Astrocyte (in vitro differentiated cells and primary cell): ENCODE data around the gene SLC26A2. TPM values are rescaled to one million over a fixed set of nuclear protein-coding genes. Genes with fewer than 3 reads are reported as not detected.

Source experiments
- DNase-seq: peaks from one replicate; pipeline ENCODE4 v3.0.0-alpha.2; 2010; ENCODE audit warnings: low read depth
- FAIRE-seq: peaks from 2 replicates; lab custom pipeline; 2011; peaks lifted over from hg19 to GRCh38; lab: Jason Lieb, UNC
- H2AFZ ChIP-seq: 2 replicates; pipeline ENCODE4 v1.6.0; 2012; ENCODE audit warnings: low read depth, low read length, inconsistent platforms
- H3K27ac ChIP-seq: 2 replicates; pipeline ENCODE4 v1.5.1; 2011; ENCODE audit warnings: low read depth, low read length, inconsistent platforms
- H3K27me3 ChIP-seq: 2 replicates; pipeline ENCODE4 v1.6.0; 2011; ENCODE audit warnings: low read length, inconsistent platforms; ENCODE audit not compliant: insufficient read depth
- H3K36me3 ChIP-seq: 2 replicates; pipeline ENCODE4 v1.5.1; 2011; ENCODE audit warnings: low read length, inconsistent platforms; ENCODE audit not compliant: insufficient read depth
- H3K4me1 ChIP-seq: 2 replicates; pipeline ENCODE4 v1.5.1; 2011; ENCODE audit warnings: low read length, inconsistent platforms; ENCODE audit not compliant: insufficient read depth
- H3K4me2 ChIP-seq: 2 replicates; pipeline ENCODE4 v1.6.0; 2012; ENCODE audit warnings: low read length, inconsistent platforms
- H3K4me3 ChIP-seq: 2 replicates; pipeline ENCODE4 v1.5.1; 2011; ENCODE audit warnings: low read depth, mild to moderate bottlenecking, low read length, inconsistent platforms; ENCODE audit not compliant: insufficient read depth
- H3K79me2 ChIP-seq: 2 replicates; pipeline ENCODE4 v1.6.0; 2012; ENCODE audit warnings: mild to moderate bottlenecking, low read length, inconsistent platforms; ENCODE audit not compliant: insufficient read depth
- H3K9ac ChIP-seq: 2 replicates; pipeline ENCODE4 v1.6.0; 2012; ENCODE audit warnings: mild to moderate bottlenecking, low read length, inconsistent platforms
- H3K9me3 ChIP-seq: 2 replicates; pipeline ENCODE4 v1.5.1; 2012; ENCODE audit warnings: low read depth, mild to moderate bottlenecking, low read length, inconsistent platforms; ENCODE audit not compliant: insufficient read depth
- H4K20me1 ChIP-seq: 2 replicates; pipeline ENCODE4 v1.6.0; 2012; ENCODE audit warnings: low read length, inconsistent platforms; ENCODE audit not compliant: insufficient read depth
- H3K27ac Mint-ChIP-seq: one replicate; pipeline ENCODE4 v1.8.0; 2021; ENCODE audit warnings: mild to moderate bottlenecking, mixed read lengths; ENCODE audit not compliant: unreplicated experiment
- H3K27me3 Mint-ChIP-seq: one replicate; pipeline ENCODE4 v1.8.0; 2021; ENCODE audit warnings: low read depth, mixed read lengths; ENCODE audit not compliant: unreplicated experiment
- H3K36me3 Mint-ChIP-seq: one replicate; pipeline ENCODE4 v1.8.0; 2021; ENCODE audit warnings: low read depth, mixed read lengths; ENCODE audit not compliant: unreplicated experiment
- H3K4me1 Mint-ChIP-seq: one replicate; pipeline ENCODE4 v1.8.0; 2021; ENCODE audit warnings: low read depth, mixed read lengths; ENCODE audit not compliant: unreplicated experiment
- H3K4me3 Mint-ChIP-seq: one replicate; pipeline ENCODE4 v1.8.0; 2021; ENCODE audit warnings: mild to moderate bottlenecking, moderate library complexity, mixed read lengths; ENCODE audit not compliant: unreplicated experiment
- H3K9me3 Mint-ChIP-seq: one replicate; pipeline ENCODE4 v1.8.0; 2021; ENCODE audit warnings: mild to moderate bottlenecking, mixed read lengths; ENCODE audit not compliant: unreplicated experiment
- CTCF ChIP-seq: IDR thresholded peaks from 2 replicates; pipeline ENCODE4 v1.5.1; 2011; ENCODE audit warnings: low read depth, mild to moderate bottlenecking, inconsistent platforms, low read length, moderate library complexity; ENCODE audit not compliant: insufficient read depth
- EZH2 ChIP-seq: IDR thresholded peaks from 2 replicates; pipeline ENCODE4 v1.6.1; 2012; ENCODE audit warnings: mild to moderate bottlenecking, low read length, inconsistent platforms; ENCODE audit not compliant: insufficient read depth
- total RNA-seq: library from RNA; stranded (reverse); gene quantifications from 2 replicates; pipeline ENCODE4 v1.2.1, GENCODE V29; 2021

The SLC26A2 gene
- total RNA-seq, 1 donor from 2014 or later = 19.8 TPM

- TF ChIP-seq CTCF (no peak), EZH2 (no peak)
- no peaks in the 10 kb centered on the region for H3K79me2 ChIP-seq
- H3K4me2 ChIP-seq = no peak overlapping the region
- H3K27me3 ChIP-seq = no peaks in the 10 kb centered on the region
- no peak overlapping the region for H2AFZ ChIP-seq
- Mint-ChIP-seq H3K27ac (no peak overlapping the region), H3K36me3 (no peaks in the 10 kb centered on the region), H3K4me1 (no peaks in the 10 kb centered on the region), H3K9me3 (no peaks in the 10 kb centered on the region), H3K27me3 (no peaks in the 10 kb centered on the region), H3K4me3 (no peak overlapping the region)
- no peaks in the 10 kb centered on the region for H3K36me3 ChIP-seq
- no peak overlapping the region for H3K27ac ChIP-seq
- H4K20me1 ChIP-seq = no peaks in the 10 kb centered on the region
- FAIRE-seq (no peak), DNase-seq (no peak)
- H3K4me3 ChIP-seq = no peak overlapping the region
- no peaks in the 10 kb centered on the region for H3K9me3 ChIP-seq
- no peak overlapping the region for H3K9ac ChIP-seq
- H3K4me1 ChIP-seq = peaks cover 4% of the 10 kb centered on the region
Measured at GRCh38 chr5:149924486-149924885, 36.1 kb upstream of the SLC26A2 start.

- H3K27ac Mint-ChIP-seq = no peak overlapping the region
- no peak overlapping the region for H2AFZ ChIP-seq
Measured at GRCh38 chr5:149930043-149930748, 30.4 kb upstream of the SLC26A2 start.

More at GRCh38 chr5:149930043-149930748, 30.4 kb upstream of the SLC26A2 start:
- H3K9me3 Mint-ChIP-seq = no peaks in the 10 kb centered on the region
- no peak for DNase-seq
- no peaks in the 10 kb centered on the region for H3K36me3 Mint-ChIP-seq
- peaks cover 4% of the 10 kb centered on the region for H3K4me1 Mint-ChIP-seq
- no peaks in the 10 kb centered on the region for H3K79me2 ChIP-seq
- H3K9me3 ChIP-seq = no peaks in the 10 kb centered on the region
- H3K4me1 ChIP-seq = peaks cover 3% of the 10 kb centered on the region
- FAIRE-seq = no peak
- H3K36me3 ChIP-seq = no peaks in the 10 kb centered on the region
- H4K20me1 ChIP-seq = no peaks in the 10 kb centered on the region
- H3K4me3 Mint-ChIP-seq = no peak overlapping the region
- no peak overlapping the region for H3K4me3 ChIP-seq
- no peak overlapping the region for H3K27ac ChIP-seq
- no peak overlapping the region for H3K9ac ChIP-seq
- no peak for TF ChIP-seq CTCF
- TF ChIP-seq EZH2 = no peak
- H3K27me3 Mint-ChIP-seq = peaks cover 5% of the 10 kb centered on the region
- H3K4me2 ChIP-seq = no peak overlapping the region
- peaks cover 7% of the 10 kb centered on the region for H3K27me3 ChIP-seq
